ENCODE data around the gene ELMO1. TPM values are rescaled to one million over a fixed set of nuclear protein-coding genes. Genes with fewer than 3 reads are reported as not detected.

Gene ELMO1
- total RNA-seq, 1 donor from 2014 or later: 119 TPM

DNA sequence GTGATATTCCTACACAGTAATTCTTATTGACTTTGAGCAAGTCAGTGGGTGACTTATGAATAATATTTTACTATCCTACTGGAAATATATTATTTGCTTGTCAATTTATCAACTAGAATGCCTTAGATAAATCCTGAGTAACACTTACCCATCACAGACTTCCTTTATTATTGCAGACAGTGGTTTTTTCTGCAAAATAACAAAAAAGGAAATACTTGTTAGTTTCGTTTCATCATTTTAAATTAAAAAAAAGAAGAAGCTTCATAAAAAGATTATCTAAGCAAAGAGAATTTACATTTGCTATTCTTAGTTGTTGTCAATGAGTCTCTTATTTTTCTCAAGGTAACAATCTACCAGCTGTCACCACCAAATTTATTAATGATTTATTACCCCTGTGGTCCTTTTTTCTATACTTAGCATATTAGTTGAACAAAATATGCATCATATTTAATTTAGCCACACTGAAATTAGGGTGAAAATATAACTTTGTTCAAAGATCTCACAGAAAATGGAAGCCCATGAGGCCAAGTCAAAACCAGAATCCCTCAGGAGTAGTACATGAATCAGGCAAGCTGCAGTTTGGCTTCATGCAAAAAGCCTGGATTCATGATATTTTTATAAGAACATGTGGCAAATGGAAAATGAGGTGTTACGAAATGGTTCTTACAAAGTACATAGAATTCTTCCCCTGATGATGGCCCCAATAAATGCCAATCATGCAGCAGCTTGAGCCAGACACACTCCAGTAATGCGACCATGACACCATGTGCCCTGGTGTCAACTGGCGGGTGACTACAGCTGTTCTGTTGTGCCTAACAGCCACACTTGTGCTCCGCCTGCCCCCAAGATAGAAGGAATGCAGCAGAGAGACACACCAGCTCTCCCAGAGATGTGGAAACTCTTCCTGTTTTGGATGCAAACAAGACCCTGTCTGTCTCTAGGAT, 132.6 kb downstream of the ELMO1 start:
- DNase-seq (ENCODE audit: low spot score): no peak
- Mint-ChIP-seq H3K4me3 (no peak overlapping the region), H3K36me3 (ENCODE audit: low read depth) (peaks cover 36% of the 10 kb centered on the region), H3K27me3 (ENCODE audit: insufficient read depth) (no peaks in the 10 kb centered on the region), H3K9me3 (no peaks in the 10 kb centered on the region), H3K4me1 (ENCODE audit: low read depth) (peaks cover 38% of the 10 kb centered on the region), H3K27ac (no peak overlapping the region)
- intact Hi-C loops (cut with micrococcal nuclease): no loop called here

DNA sequence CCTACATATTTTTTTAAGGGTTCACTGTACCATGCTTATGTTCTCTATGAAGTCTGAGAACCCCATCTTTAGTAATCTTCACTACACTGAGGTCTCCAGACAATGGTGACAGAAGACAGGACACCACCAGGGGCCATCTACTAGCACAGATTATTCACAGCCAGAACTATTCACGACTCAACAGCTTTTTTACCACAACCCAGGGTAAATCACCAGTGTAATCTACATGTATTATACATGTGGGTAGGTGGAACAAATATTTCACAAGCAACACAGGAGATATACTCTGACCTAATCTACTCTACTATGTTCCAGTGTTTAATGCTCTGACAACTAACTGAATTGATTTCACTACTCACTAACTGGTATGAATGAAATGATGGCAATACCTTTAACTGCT, 136.1 kb downstream of the ELMO1 start:
- Mint-ChIP-seq H3K36me3 (ENCODE audit: low read depth) (peaks cover 63% of the 10 kb centered on the region), H3K4me1 (ENCODE audit: low read depth) (peaks cover 64% of the 10 kb centered on the region), H3K4me3 (no peak overlapping the region), H3K9me3 (peaks cover 17% of the 10 kb centered on the region), H3K27me3 (ENCODE audit: insufficient read depth) (no peaks in the 10 kb centered on the region), H3K27ac (peak overlapping the region; percentile 36)
- no peak for DNase-seq (ENCODE audit: low spot score)
- intact Hi-C loops (cut with micrococcal nuclease): no loop called here

DNA sequence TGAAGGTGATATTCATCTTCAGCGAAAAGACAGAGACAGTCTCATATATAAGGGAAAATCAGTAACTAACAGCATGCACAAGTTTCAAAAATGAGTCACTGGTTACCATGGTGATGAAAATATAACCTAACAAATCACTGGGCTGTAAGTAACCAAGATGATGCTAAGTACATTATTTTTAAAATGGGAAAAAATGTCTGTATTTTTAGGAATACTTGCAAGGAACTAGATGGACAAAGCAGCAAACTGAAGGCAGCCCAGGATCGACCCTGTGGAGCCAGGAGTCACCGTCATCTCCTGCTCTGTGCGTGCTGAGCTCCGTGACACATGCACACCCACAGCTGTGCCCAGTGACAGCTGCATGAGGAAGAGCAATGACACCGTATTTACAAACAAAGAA, 137.3 kb downstream of the ELMO1 start:
- Mint-ChIP-seq H3K4me3 (peak overlapping the region; percentile 9), H3K36me3 (ENCODE audit: low read depth) (peaks cover 66% of the 10 kb centered on the region), H3K27ac (peak overlapping the region; percentile 87), H3K27me3 (ENCODE audit: insufficient read depth) (no peaks in the 10 kb centered on the region), H3K4me1 (ENCODE audit: low read depth) (peaks cover 54% of the 10 kb centered on the region), H3K9me3 (peaks cover 22% of the 10 kb centered on the region)
- no peak for DNase-seq (ENCODE audit: low spot score)
- intact Hi-C loops (cut with micrococcal nuclease): loop anchor here (1.0 kb wide), 2 partner anchors 30 to 43 kb away; no protein-coding TSS in a partner anchor

DNA sequence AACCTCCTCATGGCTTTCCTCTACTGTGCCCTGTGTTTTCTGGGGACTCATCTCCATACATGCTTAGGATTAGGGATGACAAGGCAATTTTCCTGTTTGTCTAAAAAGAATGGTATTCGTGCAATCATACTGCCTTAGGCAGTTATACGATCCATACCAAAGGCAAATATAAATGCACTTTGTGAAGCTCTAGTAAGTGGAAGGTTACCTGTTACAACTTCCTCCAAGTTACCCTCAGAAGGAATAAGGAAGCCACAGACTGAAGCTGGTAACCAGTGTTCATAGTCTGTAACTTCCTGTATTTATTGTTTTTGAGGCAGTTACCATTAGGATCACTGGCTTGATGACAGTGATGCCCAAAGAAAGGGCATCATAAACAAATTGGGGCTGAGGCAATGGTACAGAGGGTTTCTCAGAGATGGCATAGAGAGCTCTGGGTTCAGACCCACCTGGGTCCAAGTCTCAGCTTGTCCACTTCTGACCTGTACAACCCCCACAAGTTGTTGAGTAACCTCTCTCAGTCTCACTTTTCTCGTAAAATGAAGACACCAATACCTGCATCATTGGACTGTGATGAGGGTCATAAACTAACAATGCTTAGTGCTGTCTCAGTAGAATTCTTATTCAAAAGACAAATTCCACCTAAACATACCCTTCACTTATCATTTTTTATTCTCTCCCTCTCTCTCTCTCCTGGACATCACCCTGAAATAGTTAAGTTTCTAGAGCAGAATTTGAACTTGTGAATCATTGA, 138.2 kb downstream of the ELMO1 start:
- Mint-ChIP-seq H3K9me3 (peaks cover 22% of the 10 kb centered on the region), H3K36me3 (ENCODE audit: low read depth) (peaks cover 71% of the 10 kb centered on the region), H3K27ac (peak overlapping the region; percentile 87), H3K4me1 (ENCODE audit: low read depth) (peaks cover 58% of the 10 kb centered on the region), H3K27me3 (ENCODE audit: insufficient read depth) (no peaks in the 10 kb centered on the region), H3K4me3 (peak overlapping the region; percentile 37)
- DNase-seq (ENCODE audit: low spot score): no peak
- intact Hi-C loops (cut with micrococcal nuclease): loop anchor here (1.0 kb wide), 2 partner anchors 31 to 44 kb away; no protein-coding TSS in a partner anchor

DNA sequence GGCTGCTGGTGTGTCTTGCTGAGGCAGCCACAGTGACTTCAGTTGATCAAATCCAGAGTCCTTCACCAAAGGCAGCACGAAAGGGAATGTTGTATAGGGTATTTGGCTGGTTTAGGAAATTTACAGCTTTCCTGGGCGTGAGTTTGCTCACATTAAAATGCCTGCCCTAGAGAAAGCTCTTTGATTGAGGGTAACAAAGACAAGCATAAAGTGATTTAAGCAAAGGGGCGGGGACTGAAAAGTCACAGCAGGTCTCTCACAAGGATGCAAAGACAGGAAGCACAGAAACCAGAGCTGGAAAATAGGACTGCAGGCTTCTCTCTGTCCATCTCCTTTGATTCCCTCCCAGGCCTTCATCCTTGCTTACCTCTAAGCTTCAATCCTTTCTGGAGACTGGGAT, 139.2 kb downstream of the ELMO1 start:
- Mint-ChIP-seq H3K27me3 (ENCODE audit: insufficient read depth) (no peaks in the 10 kb centered on the region), H3K9me3 (peaks cover 22% of the 10 kb centered on the region), H3K4me1 (ENCODE audit: low read depth) (peaks cover 55% of the 10 kb centered on the region), H3K36me3 (ENCODE audit: low read depth) (peaks cover 71% of the 10 kb centered on the region), H3K27ac (peak overlapping the region; percentile 25), H3K4me3 (no peak overlapping the region)
- DNase-seq (ENCODE audit: low spot score): no peak
- intact Hi-C loops (cut with micrococcal nuclease): no loop called here

DNA sequence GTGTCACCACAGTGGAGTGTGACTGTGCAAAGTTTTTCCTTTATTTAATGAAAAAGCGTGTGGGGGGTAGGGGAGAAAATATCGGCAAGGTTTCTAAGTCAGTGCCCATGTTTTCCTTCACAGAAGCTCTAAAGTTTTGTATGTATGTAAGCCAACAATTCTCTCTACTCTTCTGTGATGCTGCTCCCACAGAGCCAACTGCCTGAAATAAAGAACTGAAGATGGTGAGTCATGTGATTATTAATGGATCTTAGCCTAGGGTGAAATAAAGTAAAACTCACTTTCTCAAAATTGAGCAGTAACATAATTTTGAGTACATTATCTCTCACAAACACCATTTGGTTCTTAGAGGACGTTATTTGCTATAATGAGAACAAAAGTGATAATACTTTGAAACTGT, 143.7 kb downstream of the ELMO1 start:
- Mint-ChIP-seq H3K4me1 (ENCODE audit: low read depth) (peaks cover 24% of the 10 kb centered on the region), H3K27ac (no peak overlapping the region), H3K36me3 (ENCODE audit: low read depth) (peaks cover 76% of the 10 kb centered on the region), H3K27me3 (ENCODE audit: insufficient read depth) (no peaks in the 10 kb centered on the region), H3K4me3 (no peak overlapping the region), H3K9me3 (peaks cover 25% of the 10 kb centered on the region)
- intact Hi-C loops (cut with micrococcal nuclease): no loop called here
- no peak for DNase-seq (ENCODE audit: low spot score)

DNA sequence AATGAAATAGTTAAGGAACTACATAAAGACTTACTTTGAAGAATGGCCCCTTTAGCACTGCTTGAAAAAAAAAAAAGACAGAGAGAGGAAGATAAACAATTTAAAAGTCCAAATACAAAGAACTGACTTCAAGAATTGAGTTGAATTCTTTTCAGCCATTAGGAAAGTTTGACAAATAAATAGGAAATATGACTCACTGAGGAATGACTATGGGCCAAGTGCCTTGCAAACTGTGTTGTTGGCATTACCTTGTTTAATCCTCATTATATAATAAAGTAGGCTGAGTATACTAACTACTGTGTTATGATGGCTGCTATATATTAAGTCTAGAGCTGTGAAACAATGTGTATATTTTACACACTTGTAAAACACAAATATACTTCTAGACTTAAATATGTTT, 151.1 kb downstream of the ELMO1 start:
- no peak overlapping the region for H3K27ac Mint-ChIP-seq
- no peaks in the 10 kb centered on the region for H3K27me3 Mint-ChIP-seq (ENCODE audit: insufficient read depth)
- DNase-seq (ENCODE audit: low spot score): no peak
- peaks cover 27% of the 10 kb centered on the region for H3K36me3 Mint-ChIP-seq (ENCODE audit: low read depth)
- no peak overlapping the region for H3K4me3 Mint-ChIP-seq
- intact Hi-C loops (cut with micrococcal nuclease): no loop called here
- H3K4me1 Mint-ChIP-seq (ENCODE audit: low read depth): peaks cover 4% of the 10 kb centered on the region
- peaks cover 7% of the 10 kb centered on the region for H3K9me3 Mint-ChIP-seq

DNA sequence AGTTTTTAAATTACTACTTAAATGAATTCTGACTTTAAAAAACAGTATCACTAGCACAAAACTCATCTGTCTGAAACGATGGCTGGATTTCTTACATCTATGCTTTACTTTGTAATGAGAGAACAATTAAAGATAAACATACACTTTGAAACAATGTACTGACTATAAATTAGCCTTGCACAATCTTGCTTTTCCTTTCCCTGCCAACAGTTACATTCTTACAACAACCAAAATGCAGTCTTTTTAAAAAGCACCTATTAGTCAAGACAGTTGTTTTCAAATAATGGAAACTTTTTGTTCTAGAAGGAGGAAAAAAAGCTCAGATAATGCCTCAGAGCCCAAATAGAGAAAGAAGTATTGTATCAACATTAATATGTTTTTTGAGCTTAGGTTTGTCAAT, 153.3 kb downstream of the ELMO1 start:
- Mint-ChIP-seq H3K9me3 (peaks cover 4% of the 10 kb centered on the region), H3K27ac (no peak overlapping the region), H3K4me1 (ENCODE audit: low read depth) (peaks cover 4% of the 10 kb centered on the region), H3K4me3 (no peak overlapping the region), H3K27me3 (ENCODE audit: insufficient read depth) (no peaks in the 10 kb centered on the region), H3K36me3 (ENCODE audit: low read depth) (peaks cover 19% of the 10 kb centered on the region)
- DNase-seq (ENCODE audit: low spot score): no peak
- intact Hi-C loops (cut with micrococcal nuclease): no loop called here

DNA sequence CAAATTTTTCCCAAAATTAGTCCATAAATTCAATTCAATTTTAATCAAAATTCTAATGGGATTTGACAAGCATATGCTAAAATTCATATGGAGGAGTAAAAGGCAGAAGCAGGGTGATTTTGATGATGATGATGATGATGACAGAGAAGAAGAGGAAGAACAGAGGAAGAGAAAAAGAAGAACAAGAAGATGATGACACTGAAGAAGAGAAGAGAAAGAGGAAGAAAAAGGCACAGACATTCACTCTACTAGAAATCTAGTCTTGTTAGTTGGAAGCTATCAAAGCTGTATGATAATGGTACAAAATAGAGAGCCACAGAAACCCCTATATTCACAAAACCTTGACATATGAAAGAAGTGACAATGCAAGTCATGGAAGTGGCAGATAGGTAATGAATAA, 157.9 kb downstream of the ELMO1 start:
- Mint-ChIP-seq H3K9me3 (no peaks in the 10 kb centered on the region), H3K27me3 (ENCODE audit: insufficient read depth) (no peaks in the 10 kb centered on the region), H3K4me1 (ENCODE audit: low read depth) (peaks cover 27% of the 10 kb centered on the region), H3K36me3 (ENCODE audit: low read depth) (peaks cover 10% of the 10 kb centered on the region), H3K4me3 (no peak overlapping the region), H3K27ac (no peak overlapping the region)
- intact Hi-C loops (cut with micrococcal nuclease): no loop called here
- DNase-seq (ENCODE audit: low spot score): no peak

DNA sequence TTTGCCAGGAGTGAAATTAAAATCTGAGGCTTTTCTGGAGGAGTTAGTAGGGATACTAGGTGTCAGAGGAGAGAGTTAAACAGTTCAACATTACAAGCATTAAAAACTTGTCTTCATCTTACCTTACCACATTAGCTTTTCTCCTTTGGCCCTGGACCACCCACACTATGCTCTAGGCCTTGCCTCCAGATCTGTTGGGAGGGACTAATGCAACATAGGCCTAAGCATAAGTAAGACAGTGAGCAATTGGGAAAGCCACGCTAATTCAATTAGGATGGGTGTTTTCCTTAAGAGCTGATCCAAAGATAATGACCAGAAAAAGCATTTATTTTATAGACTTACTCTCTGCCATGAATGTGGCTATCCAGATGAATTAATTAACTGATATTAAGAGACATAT, 158.9 kb downstream of the ELMO1 start:
- intact Hi-C loops (cut with micrococcal nuclease): no loop called here
- no peak overlapping the region for H3K27ac Mint-ChIP-seq
- peaks cover 36% of the 10 kb centered on the region for H3K4me1 Mint-ChIP-seq (ENCODE audit: low read depth)
- H3K9me3 Mint-ChIP-seq: no peaks in the 10 kb centered on the region
- peaks cover 6% of the 10 kb centered on the region for H3K36me3 Mint-ChIP-seq (ENCODE audit: low read depth)
- H3K27me3 Mint-ChIP-seq (ENCODE audit: insufficient read depth): no peaks in the 10 kb centered on the region
- no peak overlapping the region for H3K4me3 Mint-ChIP-seq
- DNase-seq (ENCODE audit: low spot score): no peak

DNA sequence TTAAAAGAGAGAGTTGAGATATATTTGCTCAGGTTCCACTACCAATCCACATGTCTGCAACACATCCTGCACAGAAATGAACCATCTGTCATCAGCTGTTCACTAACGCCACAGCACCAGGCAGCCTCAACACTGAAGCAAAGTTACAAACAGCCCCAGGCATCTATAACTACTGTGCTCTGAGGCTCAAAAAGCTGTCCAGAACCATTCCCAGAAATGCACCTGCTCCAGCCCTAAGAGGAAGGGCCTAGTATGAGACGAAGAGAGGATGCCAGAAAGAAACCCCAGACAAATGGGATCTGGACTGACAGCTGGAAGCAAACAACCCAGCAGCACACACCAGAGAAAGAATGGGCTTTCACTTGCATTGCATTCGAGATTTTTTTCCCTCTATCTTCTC, 159.3 kb downstream of the ELMO1 start:
- intact Hi-C loops (cut with micrococcal nuclease): no loop called here
- Mint-ChIP-seq H3K9me3 (no peaks in the 10 kb centered on the region), H3K4me1 (ENCODE audit: low read depth) (peaks cover 40% of the 10 kb centered on the region), H3K27me3 (ENCODE audit: insufficient read depth) (no peaks in the 10 kb centered on the region), H3K27ac (no peak overlapping the region), H3K4me3 (no peak overlapping the region), H3K36me3 (ENCODE audit: low read depth) (peaks cover 6% of the 10 kb centered on the region)
- DNase-seq (ENCODE audit: low spot score): no peak

DNA sequence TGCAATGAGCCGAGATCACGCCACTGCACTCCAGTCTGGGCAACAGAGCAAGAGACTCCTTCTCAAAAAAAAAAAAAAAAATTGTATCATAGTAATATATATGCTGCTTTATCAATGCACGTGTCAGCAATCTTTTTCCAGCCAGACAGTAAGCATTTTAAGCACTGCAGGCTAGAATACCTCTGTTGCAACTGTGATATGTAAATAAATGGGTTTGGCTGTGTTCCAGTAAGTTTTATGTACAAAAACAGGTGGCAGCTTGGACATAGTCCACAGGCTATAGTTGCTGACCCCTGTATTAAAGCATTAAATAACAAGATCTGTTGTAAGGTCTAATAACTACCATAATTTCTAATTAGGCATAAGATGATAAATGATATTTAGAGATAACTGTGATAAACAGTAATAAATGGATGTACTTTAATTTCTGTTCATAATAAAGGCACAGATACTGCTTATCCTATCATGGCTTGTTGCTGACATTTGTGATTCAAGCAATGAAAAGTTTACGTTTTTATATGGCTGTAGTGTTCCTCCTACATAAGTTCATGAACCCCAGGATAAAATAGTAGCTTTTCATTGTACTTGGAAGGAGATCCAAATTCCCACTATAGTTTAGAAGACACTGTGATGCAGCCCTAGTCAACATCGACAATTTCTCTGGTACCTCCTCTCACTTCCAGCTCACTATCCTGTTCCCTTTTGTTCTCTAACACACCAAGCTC, 161.4 kb downstream of the ELMO1 start:
- Mint-ChIP-seq H3K27ac (no peak overlapping the region), H3K4me1 (ENCODE audit: low read depth) (peaks cover 40% of the 10 kb centered on the region), H3K27me3 (ENCODE audit: insufficient read depth) (no peaks in the 10 kb centered on the region), H3K9me3 (no peaks in the 10 kb centered on the region), H3K36me3 (ENCODE audit: low read depth) (peaks cover 7% of the 10 kb centered on the region), H3K4me3 (no peak overlapping the region)
- DNase-seq (ENCODE audit: low spot score): no peak
- intact Hi-C loops (cut with micrococcal nuclease): loop anchor here (2.0 kb wide), 1 partner anchor 20 kb away; no protein-coding TSS in a partner anchor
